WTC11 (cell line): Measurements from ENCODE around the gene HHIPL2. TPM values are rescaled to one million over a fixed set of nuclear protein-coding genes. Genes with fewer than 3 reads are reported as not detected.

Experiments
- ATAC-seq: fragments of 200-7000 bp; cut with Tn5 transposase; 2 replicates; pipeline ENCODE4 v1.10.0; 2021; ENCODE audit warnings: mild to moderate bottlenecking, moderate library complexity
- Bru-seq: library from RNA; stranded (reverse); fragments of 400-500 nt; gene quantifications from one replicate; lab custom pipeline; 2021; lab: Mats Ljungman, UMichigan
- CTCF ChIA-PET: fragments of 300-600 bp; sonication (Branson Sonifier 250); formaldehyde crosslinking; loops from one replicate; lab custom pipeline; 2021; ENCODE audit warnings: antibody characterized with exemption; lab: Charles Lee
- POLR2A ChIA-PET: fragments of 350-600 bp; sonication (Branson Sonifier 250); formaldehyde crosslinking; loops from one replicate; lab custom pipeline; 2021; ENCODE audit warnings: antibody characterized with exemption; lab: Charles Lee
- DNase-seq: peaks from one replicate; pipeline ENCODE4 v3.0.0; 2021; ENCODE audit warnings: low spot score
- H3K27ac Mint-ChIP-seq: 2 replicates; pipeline ENCODE4 v1.8.0; 2021; ENCODE audit warnings: mixed read lengths
- H3K27me3 Mint-ChIP-seq: 2 replicates; pipeline ENCODE4 v1.8.0; 2021; ENCODE audit warnings: low read depth, mild to moderate bottlenecking, moderate library complexity, mixed read lengths
- H3K36me3 Mint-ChIP-seq: 2 replicates; pipeline ENCODE4 v1.8.0; 2021; ENCODE audit warnings: mixed read lengths
- H3K4me1 Mint-ChIP-seq: 2 replicates; pipeline ENCODE4 v1.8.0; 2022; ENCODE audit warnings: mixed read lengths
- H3K4me3 Mint-ChIP-seq: 2 replicates; pipeline ENCODE4 v1.8.0; 2021; ENCODE audit warnings: mild to moderate bottlenecking, moderate library complexity, mixed read lengths
- H3K9me3 Mint-ChIP-seq: 2 replicates; pipeline ENCODE4 v1.8.0; 2021; ENCODE audit warnings: mixed read lengths
- AFF4 ChIP-seq: sonication (generic); formaldehyde crosslinking; IDR thresholded peaks from 2 replicates; pipeline ENCODE4 v1.8.1; 2023; ENCODE audit warnings: mild to moderate bottlenecking, missing genetic modification reagents, borderline replicate concordance
- AR ChIP-seq: fragments of 250-450 bp; sonication (Bioruptor Pico); IDR thresholded peaks from 2 replicates; pipeline ENCODE4 v1.9.0; 2021; ENCODE audit warnings: mild to moderate bottlenecking
- ATF6 ChIP-seq: sonication (generic); formaldehyde crosslinking; IDR thresholded peaks from 2 replicates; pipeline ENCODE4 v1.8.1; 2023; ENCODE audit warnings: mild to moderate bottlenecking, missing genetic modification reagents
- CBFB ChIP-seq: sonication (generic); formaldehyde crosslinking; IDR thresholded peaks from 2 replicates; pipeline ENCODE4 v1.8.1; 2022; ENCODE audit warnings: mild to moderate bottlenecking, low read depth, missing genetic modification reagents
- FOXP4 ChIP-seq: sonication (generic); formaldehyde crosslinking; IDR thresholded peaks from 2 replicates; pipeline ENCODE4 v1.8.0; 2022; ENCODE audit warnings: mild to moderate bottlenecking, missing genetic modification reagents
- GABPB1 ChIP-seq: sonication (generic); formaldehyde crosslinking; IDR thresholded peaks from 2 replicates; pipeline ENCODE4 v1.8.1; 2023; ENCODE audit warnings: mild to moderate bottlenecking, missing genetic modification reagents
- HMGA2 ChIP-seq: fragments of 250-450 bp; sonication (Bioruptor Pico); IDR thresholded peaks from 2 replicates; pipeline ENCODE4 v1.4.0; 2021; ENCODE audit warnings: mild to moderate bottlenecking, moderate library complexity
- IRF1 ChIP-seq: sonication (generic); formaldehyde crosslinking; IDR thresholded peaks from 2 replicates; pipeline ENCODE4 v1.8.0; 2023; ENCODE audit warnings: missing genetic modification reagents
- JAZF1 ChIP-seq: fragments of 250-450 bp; sonication (Bioruptor Pico); IDR thresholded peaks from 2 replicates; pipeline ENCODE4 v1.9.0; 2021; ENCODE audit warnings: moderate library complexity, mild to moderate bottlenecking, inconsistent platforms
- PRRX2 ChIP-seq: fragments of 250-450 bp; sonication (Bioruptor Pico); IDR thresholded peaks from 2 replicates; pipeline ENCODE4 v1.8.0; 2021; ENCODE audit warnings: mild to moderate bottlenecking
- TEAD1 ChIP-seq: sonication (generic); formaldehyde crosslinking; IDR thresholded peaks from 2 replicates; pipeline ENCODE4 v1.8.0; 2022; ENCODE audit warnings: mild to moderate bottlenecking, missing genetic modification reagents
- USF2 ChIP-seq: sonication (generic); formaldehyde crosslinking; IDR thresholded peaks from 2 replicates; pipeline ENCODE4 v1.8.1; 2023; ENCODE audit warnings: mild to moderate bottlenecking, missing genetic modification reagents, moderate library complexity
- ZBTB21 ChIP-seq: sonication (generic); formaldehyde crosslinking; IDR thresholded peaks from 2 replicates; pipeline ENCODE4 v1.8.1; 2023; ENCODE audit warnings: mild to moderate bottlenecking, missing genetic modification reagents, borderline replicate concordance
- ZNF263 ChIP-seq: sonication (generic); formaldehyde crosslinking; IDR thresholded peaks from 2 replicates; pipeline ENCODE4 v1.8.1; 2022; ENCODE audit warnings: low read depth, mild to moderate bottlenecking, moderate library complexity, missing genetic modification reagents
- ZNF317 ChIP-seq: sonication (generic); formaldehyde crosslinking; IDR thresholded peaks from 2 replicates; pipeline ENCODE4 v1.8.1; 2023; ENCODE audit warnings: low read depth, mild to moderate bottlenecking, moderate library complexity, missing genetic modification reagents, borderline replicate concordance
- ZNF416 ChIP-seq: fragments of 250-450 bp; sonication (Bioruptor Pico); IDR thresholded peaks from 2 replicates; pipeline ENCODE4 v1.9.0; 2021; ENCODE audit warnings: mild to moderate bottlenecking, inconsistent platforms
- long read RNA-seq, 3 experiments: library from RNA in 1 of 3; library from capped mRNA in 1 of 3; library from polyadenylated mRNA in 1 of 3; unstranded in 2 of 3; stranded (forward) in 1 of 3; transcript quantifications; one replicate each; pipeline ENCODE4 v2.0.0, GENCODE V29; 2021
- total RNA-seq: library from RNA; stranded (reverse); gene quantifications from 3 replicates; pipeline ENCODE4 v1.2.3, GENCODE V29; 2021

Gene HHIPL2
- total RNA-seq: 0.11 to 0.23 TPM (median 0.14 TPM) in 3 replicates
- Bru-seq, nascent RNA: percentile 17 among the genes with signal in this experiment
- long read RNA-seq, experiment 1: 0 reads
- long read RNA-seq, experiment 2: 0 reads
- long read RNA-seq, experiment 3: 0 reads

- Mint-ChIP-seq H3K27ac (no peak within 1 kb of the TSS), H3K27me3 (no peaks in the 10 kb centered on the region), H3K4me3 (no peak within 1 kb of the TSS), H3K4me1 (0 out of 2 replicates have a peak, but pooled peaks cover 6% of the 10 kb centered on the region), H3K9me3 (no peaks in the 10 kb centered on the region), H3K36me3 (no peaks in the 10 kb centered on the region)
- peak; percentile 42 for ATAC-seq
- ChIA-PET POLR2A (no interaction called here), CTCF (interaction anchor here (2.7 kb wide), 1 partner anchor 83 kb away, joined by 12 read pairs; no protein-coding TSS in a partner anchor)
- TF ChIP-seq ZNF416 (CRISPR knock-in tag): no peak
- TF ChIP-seq GABPB1: peak; percentile 59; the same call in 1 of the 2 replicates
- 0 out of 2 replicates have a peak, but pooled peaks have one; percentile 35 for TF ChIP-seq ZNF263
- no peak for DNase-seq
Measured at GRCh38 chr1:222547944-222548671, at the start of gene HHIPL2. Gene HHIPL2 (minus strand): TSS chr1:222548104. CDS start chr1:222548044, 60 bp downstream.

GRCh38 chr1:222596696-222597095 lies 48.8 kb upstream of the HHIPL2 start:
- peaks cover 10% of the 10 kb centered on the region for H3K9me3 Mint-ChIP-seq
- no peak for TF ChIP-seq TEAD1 (CRISPR knock-in tag)
- no peak for TF ChIP-seq HMGA2 (CRISPR knock-in tag)
- TF ChIP-seq FOXP4 (CRISPR knock-in tag): no peak
- DNase-seq (no peak), ATAC-seq (no peak)
- peaks cover 9% of the 10 kb centered on the region for H3K27me3 Mint-ChIP-seq
- H3K36me3 Mint-ChIP-seq: no peaks in the 10 kb centered on the region
- H3K4me3 Mint-ChIP-seq: no peak overlapping the region
- H3K4me1 Mint-ChIP-seq: no peaks in the 10 kb centered on the region
- ChIA-PET CTCF (no interaction called here), POLR2A (no interaction called here)
- no peak overlapping the region for H3K27ac Mint-ChIP-seq

GRCh38 chr1:222594789-222595188 lies 46.9 kb upstream of the HHIPL2 start:
- ChIA-PET POLR2A (no interaction called here), CTCF (interaction anchor here (1.4 kb wide), 1 partner anchor 40 kb away, joined by 4 read pairs; no protein-coding TSS in a partner anchor)
- Mint-ChIP-seq H3K27me3 (peaks cover 9% of the 10 kb centered on the region), H3K9me3 (peaks cover 10% of the 10 kb centered on the region), H3K4me3 (no peak overlapping the region), H3K27ac (no peak overlapping the region), H3K36me3 (no peaks in the 10 kb centered on the region), H3K4me1 (peaks cover 8% of the 10 kb centered on the region)
- ATAC-seq (no peak), DNase-seq (no peak)
- TF ChIP-seq AFF4 (CRISPR knock-in tag) (no peak), USF2 (CRISPR knock-in tag) (no peak), AR (CRISPR knock-in tag) (no peak), ZNF317 (CRISPR knock-in tag) (no peak), PRRX2 (no peak), JAZF1 (no peak), IRF1 (CRISPR knock-in tag) (no peak), CBFB (CRISPR knock-in tag) (no peak), ZNF416 (CRISPR knock-in tag) (no peak), ZBTB21 (no peak), TEAD1 (CRISPR knock-in tag) (no peak), ATF6 (CRISPR knock-in tag) (no peak)
